Pons (tissue), 1 donor: ENCODE results near the gene FAM13C.
"Not testable (repeated sequence)": the region's sequence is repeated elsewhere in the genome, so short reads cannot be mapped to it uniquely, and the experiment has no call there.

ENCODE experiments used
- DNase-seq: peaks from one replicate; pipeline ENCODE4 v3.0.0-alpha.2; 2016; ENCODE audit warnings: low spot score

The FAM13C gene

GRCh38 chr10:59234194-59234593 is 128.2 kb downstream of the FAM13C start:
- no peak for DNase-seq

DNA sequence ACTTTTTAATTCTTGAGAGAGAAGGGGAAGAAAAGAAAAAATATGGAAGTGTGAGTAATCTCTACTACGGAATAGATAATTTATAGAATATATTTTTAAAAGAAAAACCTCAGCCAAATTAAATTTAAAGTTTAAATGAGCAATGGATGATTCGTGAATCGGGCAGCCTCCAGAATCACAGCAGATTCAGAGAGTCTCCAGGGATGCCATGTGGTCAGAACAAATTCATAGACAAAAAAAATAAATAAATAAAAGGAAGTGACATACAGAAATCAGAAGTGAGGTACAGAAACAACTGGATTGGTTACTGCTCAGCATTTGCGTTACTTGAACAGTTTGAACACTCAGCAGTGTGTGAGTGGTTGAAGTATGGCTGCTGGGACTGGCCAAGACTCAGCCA is 132.9 kb downstream of the FAM13C start:
- DNase-seq, result no peak

- peak; percentile 68 for DNase-seq
These were observed 135.1 kb downstream of the FAM13C start for GRCh38 chr10:59227136-59227673.

DNA sequence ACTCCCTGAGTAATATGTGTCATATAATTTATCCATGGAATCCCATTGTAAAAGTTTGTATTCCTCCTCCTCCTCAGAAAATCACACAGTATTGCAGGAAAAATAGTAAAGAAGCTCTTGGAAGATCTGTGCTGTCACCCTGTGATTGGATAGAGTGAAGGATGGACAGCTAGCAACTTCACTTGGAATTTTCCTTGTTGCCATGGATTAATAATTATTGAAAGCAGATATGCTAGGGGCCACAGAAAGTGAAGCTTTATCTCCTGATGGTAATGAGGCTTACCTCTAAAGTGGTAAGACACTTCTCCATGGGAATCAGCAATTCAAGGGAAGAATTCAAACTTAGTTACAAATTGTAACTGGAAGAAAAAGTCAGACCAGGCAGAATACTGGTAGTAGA is 137.1 kb downstream of the FAM13C start:
- no peak for DNase-seq

GRCh38 chr10:59223597-59223996 is 138.8 kb downstream of the FAM13C start:
- DNase-seq, result not testable (repeated sequence)

- DNase-seq, result no peak
These were observed 139.6 kb downstream of the FAM13C start for GRCh38 chr10:59222788-59223187.

DNA sequence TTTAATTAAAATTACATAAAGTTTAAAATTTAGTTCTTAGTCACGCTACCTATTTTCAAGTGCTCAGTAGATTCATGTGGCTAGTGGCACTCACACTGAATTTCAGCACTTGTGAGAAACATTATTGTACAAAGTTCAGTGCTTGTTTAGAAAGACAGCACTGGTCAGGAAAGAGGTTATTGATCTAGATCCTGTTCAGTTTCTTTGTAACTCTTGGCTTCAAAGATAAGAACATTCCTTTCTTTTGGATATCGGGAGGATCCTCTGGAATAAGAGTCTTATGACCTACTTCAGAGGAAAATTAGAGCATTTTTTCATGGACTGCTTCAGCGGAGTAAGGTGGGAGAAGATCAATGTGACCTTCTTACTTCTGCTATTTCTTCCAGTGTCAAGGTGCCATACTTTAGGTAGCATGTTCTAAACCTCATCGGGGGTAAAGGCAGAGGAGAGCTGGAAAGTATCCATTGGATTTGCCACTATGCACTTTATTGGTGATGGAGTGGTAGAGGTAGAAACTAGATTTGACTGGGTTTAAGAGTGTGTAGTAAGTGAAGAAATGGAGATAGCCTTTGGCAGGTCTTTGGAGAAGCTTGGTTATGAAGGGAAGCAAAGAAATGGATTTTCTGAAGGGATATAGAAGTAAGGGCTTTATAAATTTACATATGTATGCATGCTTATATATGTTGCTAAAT is 146.0 kb downstream of the FAM13C start:
- DNase-seq, result no peak

DNA sequence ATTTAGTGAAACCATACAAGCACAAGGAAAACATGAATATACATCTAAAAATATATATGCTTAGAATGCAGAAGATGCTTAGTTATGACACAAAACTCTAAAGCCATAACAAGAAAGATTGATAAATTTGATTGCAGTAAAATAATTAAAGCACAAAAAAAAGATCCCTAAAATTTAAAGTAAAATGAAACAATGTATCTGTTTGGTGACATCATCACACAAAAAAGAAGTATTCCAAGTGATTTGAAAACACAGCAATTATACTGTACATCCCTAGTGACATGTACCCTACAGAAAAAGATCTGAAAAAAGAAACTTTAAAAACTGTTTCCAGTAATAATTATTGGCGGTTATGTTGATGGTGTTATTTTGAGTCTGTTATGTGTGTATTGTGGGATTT is 148.2 kb downstream of the FAM13C start:
- no peak for DNase-seq

- DNase-seq, result no peak
These were observed 150.0 kb downstream of the FAM13C start for GRCh38 chr10:59212301-59212798.

DNA sequence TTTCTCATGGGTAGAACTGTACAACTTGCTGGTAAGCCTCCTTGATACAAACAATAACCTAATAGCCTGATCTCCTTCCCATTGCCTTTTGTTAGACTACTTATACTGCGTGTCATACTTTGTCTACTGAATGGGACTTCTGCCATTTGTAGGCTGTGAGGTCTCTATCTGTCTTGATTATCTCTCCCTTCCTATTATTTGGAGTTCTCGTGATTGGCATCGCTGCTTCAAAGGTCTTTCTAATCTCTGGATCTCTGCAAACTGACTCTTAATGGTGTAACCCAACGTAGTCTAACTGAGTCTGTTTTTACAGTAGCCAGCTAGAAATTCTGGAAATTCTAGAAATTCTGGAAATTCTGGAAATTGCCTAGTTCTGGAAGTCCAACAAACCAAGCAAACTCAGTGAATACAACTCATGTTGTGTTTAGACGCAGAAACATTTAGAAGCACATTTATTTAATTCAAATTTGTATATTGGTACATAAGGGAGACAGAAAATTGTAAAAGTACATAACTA is 156.1 kb downstream of the FAM13C start:
- DNase-seq, result no peak
